Measurements from ENCODE around the gene ZBP1.

ZBP1 gene

DNA sequence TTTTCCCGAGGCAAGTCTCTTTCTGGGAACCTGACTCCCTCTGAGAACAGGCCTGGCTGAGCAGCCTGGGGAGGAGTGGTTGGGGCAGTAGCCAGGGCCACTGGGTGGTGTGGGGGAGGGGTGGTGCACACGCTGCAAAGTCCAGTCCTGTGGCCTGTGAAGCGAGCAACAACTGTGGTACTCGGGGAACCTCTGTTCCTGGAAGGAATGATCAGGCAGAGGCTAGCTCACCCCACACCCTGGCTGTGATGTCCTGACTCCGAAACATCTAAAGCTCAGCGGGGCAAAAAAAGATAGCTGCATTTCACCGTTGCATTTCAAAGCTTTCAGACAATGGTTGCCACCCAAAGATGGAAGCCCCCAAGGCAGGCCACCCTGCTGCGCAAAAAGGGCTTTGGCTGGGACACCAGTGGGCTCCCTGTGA is 33.8 kb downstream of the ZBP1 start:
- no peak for DNase-seq (ENCODE audit: low read depth, low spot score)

DNA sequence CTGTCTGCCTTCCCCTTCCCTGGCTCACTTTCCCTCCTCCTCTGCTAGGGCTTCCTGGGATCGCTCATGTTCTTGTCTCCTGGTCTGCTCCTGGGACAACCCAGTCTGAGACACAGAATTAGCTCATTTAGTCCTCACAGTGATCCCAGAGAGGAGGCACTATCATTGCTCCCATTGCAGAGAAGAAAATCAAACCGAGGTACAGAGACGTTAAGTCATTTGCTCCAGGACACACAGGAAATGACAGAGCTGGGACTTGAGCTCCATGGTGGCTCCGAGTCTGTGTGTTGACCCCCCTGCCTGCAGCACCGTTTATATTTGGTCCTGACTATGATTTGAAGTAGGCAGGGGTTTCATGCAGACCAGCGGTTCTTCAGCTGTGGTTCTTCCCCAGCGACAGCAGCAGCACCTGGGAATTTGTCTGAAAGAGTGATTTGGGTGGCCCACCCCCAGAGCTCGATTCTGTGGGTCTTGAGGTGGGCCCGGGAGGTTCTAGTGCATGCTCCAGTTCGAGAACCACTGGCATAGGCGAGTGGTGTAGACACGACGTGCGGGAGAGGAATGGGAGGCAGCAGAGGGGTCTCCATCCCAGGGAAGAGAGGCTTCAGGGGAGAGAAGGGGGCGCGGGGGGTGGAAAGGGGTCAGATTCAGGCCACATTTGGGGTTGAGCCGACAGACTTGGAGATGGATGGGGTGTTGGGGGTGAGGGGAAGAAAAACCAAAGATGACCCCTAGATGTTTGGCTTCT is 34.6 kb downstream of the ZBP1 start:
- no peak for DNase-seq (ENCODE audit: low read depth, low spot score)

DNA sequence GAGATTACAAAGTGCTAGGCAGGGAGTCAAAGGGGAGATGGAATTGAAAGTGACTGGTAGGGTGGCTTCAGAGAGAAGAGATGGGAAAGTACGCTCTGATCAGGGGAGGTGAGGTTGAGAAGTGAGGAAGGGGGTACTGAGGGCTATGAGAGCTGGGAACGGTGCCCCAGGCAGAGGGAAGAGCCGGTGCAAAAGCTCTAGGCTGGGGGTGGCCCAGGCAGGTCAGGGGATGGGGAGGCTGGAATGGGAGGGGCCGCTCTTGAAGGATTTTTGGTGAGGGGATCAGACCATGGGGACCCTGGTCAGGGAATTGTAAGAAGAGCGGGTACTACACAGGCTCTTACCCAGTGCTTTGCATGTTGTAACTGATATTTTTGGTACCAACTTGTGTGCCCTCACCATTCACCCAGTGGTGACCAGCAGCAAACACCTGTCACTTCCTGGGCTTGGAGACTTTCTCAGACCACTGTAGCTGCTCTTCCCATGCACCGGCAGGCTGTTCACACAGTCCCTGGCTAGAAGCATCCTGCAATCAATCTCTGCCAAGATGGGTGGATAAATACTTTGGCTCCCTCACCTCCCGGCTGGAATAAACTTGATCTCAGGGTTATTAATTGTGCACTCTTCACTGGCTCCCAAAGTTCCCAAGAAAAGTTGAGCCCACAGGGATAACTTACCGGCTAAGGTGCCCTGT is 35.3 kb downstream of the ZBP1 start:
- DNase-seq (ENCODE audit: low read depth, low spot score): no peak

DNA sequence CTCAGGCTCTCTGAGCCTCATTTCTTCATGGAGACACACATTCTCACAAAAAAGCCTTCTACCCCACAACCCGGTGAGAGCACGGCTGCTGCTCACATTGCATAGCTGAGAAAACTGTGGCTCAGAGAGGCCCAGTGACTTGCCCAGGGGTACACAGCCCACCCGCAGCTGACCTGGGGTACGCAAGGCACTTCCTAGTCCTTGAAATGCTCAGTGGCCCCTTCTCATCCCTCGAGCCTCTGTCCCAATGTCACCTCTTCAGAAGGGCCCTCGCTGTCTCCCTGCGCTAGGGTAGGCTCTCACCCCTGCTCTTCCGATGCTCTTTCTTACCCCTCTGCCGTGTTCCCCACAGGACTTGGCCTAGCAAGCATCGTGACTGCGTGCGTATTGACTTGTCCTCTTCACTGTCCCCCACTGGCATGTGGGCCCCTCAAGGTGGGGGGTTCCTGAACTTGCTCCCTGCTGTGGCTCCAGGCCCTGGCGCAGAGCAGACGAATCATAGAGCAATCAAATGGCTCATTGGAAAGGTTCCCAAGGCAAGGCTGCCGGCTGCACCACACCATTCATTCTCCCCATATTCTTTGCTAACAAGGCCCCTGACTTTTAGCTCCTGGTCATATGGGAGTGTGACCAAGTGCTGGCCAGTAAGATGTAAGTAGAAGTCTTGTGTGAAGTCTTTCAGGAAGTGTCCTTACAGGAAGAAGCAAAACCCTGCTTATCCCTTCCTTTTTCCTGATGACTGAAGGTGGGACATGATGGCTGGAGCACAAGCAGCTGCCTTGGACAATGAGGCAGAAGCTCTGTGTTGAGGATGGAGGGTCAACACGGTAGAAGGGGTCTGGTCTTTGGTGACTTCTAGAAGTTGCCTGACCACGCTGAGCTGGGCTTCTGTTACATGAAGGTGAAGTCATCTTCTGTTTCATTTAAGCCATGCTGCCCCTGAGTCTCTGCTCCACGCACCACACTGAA is 36.7 kb downstream of the ZBP1 start:
- no peak for DNase-seq (ENCODE audit: low read depth, low spot score)

DNA sequence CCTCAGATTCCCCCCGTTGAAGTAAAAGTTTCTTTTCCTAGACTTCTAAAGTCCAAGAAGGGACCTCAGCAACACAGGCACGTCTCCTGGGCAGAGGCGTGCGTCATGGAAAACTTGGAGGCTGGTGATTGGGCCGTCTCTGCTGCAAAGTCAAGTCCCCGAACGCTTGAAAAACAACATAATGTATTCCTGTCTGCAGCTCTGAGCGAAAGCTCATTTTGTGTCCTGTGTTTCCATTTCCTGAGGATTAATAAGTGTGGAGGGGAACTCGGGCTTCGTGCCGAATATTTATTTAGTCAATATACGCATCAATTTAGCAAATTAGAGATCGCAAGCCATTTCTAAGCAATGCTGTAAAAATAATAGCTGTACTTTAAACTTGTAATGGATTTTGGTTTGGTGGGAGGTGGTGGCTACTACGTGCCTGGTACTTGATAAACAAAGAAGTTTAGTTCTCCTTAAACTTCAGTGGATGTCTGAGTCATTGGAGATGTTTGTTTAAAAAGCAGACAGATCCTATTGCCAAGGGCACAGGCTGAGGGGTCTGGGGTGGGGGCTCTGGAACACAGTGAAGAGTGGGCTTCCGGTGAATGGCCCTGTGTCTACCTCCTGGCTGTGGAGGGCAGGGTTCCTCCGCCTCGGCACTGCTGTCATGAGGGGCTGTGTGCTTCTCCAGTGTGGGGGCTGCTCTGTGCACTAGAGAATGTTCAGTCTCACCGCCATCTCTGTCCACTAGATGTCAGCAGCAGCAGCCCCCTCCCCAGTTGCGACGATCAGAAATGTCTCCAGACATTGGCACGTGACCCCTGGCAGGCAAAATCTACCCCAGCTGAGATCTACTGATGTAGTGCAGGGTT is 37.6 kb downstream of the ZBP1 start:
- peak; percentile 15 for DNase-seq (ENCODE audit: low read depth, low spot score)

DNA sequence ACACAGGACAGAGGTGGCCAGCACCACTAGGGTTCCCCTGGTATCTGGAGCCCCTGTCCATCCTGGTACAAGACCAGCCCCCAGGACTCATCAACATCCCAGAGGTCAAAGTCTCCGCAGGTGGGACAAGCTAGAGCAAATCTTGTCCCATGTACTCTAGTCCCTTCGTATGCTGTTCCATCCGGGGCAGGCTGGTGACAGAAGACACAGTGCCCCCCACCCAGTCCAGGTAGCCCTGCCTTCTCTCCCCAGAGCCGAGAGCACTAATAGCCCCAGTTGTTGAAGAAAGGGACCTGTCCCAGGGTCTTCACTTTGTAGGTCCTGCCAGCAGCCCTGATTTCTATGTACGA is 38.2 kb downstream of the ZBP1 start:
- no peak for DNase-seq (ENCODE audit: low read depth, low spot score)

DNA sequence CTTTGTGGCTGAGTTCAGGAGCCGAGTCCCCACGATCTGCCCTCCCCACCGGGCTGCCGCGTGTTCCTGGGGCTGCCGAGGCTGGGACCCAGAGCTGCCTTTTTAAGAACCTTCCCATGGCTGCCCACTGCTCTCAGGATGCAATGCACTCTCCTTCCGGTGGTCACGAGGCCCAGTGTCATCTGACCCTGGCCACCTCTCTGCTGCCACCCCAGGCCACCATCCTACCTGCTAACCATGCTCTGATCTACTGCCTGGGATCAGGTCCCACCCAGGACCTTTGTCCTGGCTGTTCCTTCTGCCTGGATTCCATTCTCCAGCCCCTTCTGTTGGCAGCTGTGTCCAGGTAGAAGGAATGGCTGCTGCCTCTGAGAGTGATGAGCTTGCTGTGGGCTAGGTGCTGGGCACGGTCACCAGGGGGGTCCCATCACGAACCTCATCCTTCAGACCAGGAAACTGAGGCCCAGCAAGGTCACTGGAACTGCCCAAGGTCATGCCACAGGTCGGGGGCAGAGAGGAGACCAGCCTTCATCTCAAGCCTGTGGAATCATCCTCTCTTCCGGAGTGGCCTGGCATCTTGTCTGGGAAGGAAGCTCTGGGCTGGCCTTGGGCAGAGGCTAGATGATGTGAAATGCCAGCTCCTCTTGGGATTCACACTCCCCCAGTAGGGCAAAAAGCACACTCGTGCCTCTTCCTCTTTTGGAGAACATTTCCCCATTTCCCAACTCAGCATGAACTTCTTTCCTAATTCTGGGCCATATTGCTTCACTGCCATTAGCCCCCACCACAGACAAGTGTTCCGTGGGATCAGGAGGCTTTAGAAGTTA is 38.8 kb downstream of the ZBP1 start:
- no peak for DNase-seq (ENCODE audit: low read depth, low spot score)

DNA sequence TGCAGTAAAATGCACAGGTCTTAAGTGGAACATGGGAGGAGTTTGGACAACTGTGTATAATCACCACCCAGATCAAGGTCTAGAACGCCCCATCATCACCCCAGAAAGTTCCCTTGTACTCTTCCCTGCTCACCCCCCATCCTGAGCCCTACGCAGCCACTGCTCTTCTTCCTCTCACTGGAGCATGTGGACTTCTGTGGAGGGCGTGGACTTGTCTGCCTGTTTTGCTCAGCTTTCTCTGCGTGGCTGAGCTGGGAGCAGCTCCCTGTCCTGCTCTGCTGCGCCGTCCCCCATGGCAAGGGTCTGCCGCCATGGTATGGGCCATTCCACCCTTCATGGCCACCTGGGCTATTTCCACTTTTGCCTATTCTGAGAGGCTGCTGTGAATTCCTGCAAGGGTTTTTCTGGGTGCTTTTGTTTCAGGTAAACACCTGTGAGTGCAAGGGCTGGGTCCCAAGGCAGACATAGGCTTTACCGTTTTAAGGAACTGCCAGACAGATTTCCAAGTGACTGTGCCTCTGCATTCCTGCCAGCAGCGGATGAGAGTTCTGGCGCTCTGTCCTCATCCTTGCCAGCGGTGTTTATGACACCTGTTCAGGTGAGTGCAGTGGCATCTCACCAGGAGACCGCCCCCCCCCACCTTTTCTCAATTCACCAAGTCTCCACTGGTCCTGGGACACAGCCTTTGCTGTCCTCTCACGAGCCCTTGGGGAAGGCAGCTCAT is 39.6 kb downstream of the ZBP1 start:
- no peak for DNase-seq (ENCODE audit: low read depth, low spot score)

DNA sequence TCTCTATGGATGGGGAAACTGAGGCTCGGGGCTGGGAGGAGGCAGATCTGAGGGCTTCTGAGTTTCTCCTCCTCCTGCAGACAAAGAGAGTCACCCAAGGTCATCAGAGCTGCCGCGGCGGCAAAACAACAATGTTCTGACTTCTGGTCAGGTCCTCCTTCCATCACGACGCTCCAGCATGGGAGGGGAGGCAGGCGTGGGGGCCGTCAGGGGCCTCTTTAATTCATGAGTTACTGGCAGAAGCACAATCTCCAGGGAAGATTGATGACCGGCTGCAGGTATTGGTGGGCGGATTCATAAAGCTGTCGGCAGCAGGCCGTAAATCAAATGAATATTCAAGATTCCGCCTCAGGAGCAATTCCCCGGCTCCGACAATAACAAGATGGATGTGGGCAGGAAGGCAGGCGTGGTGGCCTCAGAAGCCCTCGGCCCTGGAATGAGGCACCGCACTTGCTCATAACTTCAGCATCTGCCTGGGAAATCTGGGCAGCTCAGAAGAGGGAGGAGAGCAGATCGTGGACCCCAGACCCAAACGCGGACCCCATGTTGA is 40.3 kb downstream of the ZBP1 start:
- DNase-seq (ENCODE audit: low read depth, low spot score): no peak

DNA sequence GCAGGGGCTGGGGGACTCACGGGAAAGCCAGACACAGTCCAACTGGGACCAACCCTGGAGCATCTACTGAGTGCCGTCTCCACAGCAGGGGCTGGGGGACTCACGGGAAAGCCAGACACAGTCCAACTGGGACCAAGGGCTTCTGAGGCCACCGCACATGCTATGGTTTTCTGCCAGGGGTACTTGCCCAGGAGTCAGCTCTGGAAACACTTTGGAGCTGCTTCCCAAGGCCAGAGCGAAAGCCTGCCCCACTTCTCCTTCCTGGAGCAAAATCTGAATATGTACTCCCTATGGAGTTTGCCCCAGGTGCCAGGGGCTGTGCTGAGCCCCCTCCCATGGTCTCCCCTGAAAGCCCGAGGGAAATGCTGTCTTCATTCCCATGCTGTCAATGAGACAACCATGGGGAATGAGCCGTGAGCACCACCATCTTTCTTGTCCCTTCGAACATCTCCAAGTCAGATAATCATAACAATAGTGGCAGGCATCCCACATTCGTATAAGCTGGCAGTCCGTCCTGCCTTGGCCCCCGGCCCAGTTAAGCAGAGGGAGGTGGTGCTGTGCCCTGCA is 40.8 kb downstream of the ZBP1 start:
- DNase-seq (ENCODE audit: low read depth, low spot score): no peak

DNA sequence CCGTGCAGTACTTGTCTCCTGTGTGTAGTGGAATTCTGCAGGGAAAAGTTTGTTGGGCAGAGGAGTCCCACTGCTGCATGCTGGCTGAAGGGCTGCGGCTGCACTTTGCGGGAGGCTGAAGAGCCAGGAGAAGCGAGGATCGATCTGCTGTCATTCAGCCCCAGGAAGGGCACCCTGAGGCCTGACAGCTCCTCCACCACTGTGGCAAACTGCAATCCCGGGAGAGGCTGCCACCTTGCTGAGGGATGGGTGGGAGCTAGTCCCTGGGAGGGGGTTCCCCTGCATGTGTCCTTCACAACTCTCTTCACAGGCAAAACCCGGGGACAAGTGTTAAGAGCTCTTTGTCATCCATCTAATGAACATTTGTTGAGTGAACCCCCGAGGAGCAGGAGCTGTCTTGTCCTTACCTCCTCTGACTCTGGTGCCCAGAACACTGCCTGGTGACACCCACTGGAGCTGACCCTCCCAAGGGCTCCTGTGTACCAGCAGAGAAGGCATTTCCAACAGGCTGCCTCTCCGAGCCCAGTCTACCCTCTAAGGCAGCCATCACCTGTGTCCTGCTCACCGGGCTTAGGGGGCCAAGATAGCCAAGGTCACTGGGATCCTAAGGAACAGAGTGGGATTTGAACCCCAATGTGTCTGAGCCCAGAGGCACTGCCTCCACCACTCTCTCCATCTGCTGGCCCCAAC is 41.6 kb downstream of the ZBP1 start:
- DNase-seq (ENCODE audit: low read depth, low spot score): no peak

DNA sequence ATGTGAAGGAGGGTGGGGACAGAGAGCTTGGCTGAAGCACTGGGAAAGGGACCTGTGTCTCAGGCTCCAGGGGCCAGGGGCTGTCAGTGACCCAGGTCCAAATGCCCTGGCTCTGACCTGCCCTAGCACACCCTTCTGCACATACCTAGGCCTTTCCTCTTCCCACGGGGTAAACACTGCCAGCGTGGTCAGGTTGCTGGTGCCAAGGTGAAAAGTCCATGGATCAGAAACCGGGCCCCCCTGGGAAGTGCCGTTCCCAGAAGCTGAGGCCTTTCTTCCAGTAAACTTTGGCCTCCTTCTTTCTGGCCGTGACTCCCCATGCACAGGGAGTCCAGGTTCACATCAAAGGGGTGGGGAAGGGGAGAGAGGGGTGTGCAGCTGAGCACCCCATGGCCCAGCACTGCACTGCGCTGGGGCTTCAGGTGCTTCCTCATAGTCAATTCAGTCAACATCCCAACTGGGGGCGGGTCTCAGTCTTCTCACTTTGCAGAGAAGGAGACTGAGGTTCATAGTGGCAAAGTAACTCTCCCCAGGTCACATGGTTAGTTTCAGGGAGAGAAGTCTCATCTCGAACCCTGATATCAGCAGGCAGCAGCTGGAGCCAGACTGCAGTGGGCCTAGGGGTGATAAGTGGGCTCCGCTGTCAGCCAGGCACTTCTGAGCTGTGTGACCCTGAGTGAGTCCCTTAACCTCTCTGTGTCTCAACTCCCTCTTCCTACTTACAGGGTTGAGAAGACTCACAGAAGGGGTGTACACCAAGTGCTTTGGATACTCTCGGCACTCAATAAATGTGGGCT is 42.3 kb downstream of the ZBP1 start:
- no peak for DNase-seq (ENCODE audit: low read depth, low spot score)

DNA sequence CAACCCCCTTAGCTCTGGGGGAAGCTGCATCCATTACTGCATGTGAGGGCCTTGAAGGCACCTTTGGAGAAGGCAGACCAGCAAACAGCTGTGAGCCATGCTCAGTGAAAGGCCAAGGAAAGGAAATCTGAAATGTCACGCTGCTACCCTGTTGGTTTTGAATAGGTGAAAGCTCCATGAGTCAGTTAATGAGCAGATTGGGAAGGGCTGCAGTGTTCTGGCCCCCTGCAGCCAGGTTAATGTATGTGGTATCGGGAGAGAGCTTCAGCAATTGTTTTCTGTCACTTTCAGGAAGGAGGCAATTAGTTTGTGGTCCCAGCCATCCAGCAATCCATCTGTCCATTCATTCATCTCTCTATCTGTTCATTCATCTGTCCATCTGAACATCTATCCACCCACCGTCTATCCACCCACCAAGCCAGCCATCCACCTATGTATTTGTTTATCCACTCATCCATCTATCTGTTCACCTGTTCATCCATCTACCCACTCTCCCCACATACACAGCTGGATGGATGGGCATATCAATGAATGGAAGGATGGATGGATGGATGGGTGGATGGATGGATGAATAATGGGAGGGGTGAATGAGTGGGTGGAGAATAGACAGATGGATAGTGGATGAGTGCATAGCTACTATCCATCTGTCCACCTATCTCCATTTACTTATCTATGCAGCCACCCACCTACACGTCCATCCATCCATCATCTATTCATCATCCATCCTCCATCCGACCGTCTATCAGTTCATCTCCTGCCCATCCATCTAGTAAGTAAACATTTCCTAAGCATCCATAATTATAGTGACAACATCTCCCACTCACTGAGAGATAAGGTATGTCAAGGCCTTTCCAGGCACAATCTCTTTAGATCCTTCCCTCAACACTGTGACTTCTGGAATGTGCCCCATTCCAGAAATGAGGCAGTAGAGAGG is 43.3 kb downstream of the ZBP1 start:
- DNase-seq (ENCODE audit: low read depth, low spot score): no peak

DNA sequence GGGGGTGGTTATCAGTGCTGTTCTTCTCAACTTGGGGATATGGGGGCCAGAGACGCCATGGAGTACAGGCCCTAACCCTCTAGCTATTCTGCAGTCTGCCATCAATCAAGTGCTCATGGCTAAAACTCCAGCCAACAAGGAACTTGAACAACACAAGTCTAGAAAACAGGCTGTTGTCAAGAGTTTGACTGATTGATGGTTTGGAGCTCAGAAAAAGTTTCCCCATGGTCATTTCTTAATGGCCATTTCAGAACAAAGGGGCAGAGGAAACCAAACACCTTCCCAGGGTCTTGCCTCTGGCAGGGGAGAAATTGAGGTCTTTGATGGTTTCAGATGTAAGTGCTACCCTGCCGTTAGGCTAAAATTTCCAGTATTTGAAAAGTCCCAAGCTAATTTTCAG is 44.2 kb downstream of the ZBP1 start:
- no peak for DNase-seq (ENCODE audit: low read depth, low spot score)

DNA sequence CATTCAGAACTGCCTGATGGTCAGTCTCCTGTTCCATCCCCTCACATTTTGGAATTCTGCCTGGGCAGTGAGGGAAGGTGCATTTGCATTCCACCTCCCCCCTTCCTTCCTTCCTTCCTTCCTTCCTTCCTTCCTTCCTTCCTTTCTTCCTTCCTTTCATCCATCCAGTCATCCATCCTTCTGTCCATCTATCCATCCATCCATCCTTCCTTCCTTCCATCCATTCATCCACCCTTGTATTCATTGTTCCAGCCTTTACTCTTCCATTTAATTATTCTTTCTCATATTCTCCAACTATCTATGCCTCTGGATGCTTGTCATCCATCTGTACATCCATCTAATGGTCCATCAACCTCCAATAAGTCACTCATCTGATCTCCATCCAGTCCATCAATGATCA is 45.3 kb downstream of the ZBP1 start:
- DNase-seq (ENCODE audit: low read depth, low spot score): no peak

DNA sequence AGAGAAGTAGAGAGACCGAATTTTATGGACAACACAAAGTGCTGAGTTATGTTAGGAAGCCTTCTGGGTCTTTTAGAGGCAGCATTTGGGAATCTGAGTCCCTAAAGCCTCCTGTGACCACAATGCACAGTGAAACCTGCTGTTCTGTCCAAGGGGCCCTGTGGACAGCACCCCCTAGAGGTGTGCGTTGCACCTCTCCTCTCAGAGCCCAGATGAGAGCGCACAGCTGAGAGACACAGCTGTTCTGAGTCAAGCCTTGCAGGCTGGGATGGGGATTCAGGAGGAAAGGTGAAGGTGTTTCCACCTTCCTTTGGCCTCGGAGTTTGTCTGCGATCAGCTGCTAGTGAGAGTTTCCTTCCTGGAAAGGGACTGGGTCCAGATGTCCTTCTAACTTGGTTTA is 46.3 kb downstream of the ZBP1 start:
- peak; percentile 28 for DNase-seq (ENCODE audit: low read depth, low spot score)

DNA sequence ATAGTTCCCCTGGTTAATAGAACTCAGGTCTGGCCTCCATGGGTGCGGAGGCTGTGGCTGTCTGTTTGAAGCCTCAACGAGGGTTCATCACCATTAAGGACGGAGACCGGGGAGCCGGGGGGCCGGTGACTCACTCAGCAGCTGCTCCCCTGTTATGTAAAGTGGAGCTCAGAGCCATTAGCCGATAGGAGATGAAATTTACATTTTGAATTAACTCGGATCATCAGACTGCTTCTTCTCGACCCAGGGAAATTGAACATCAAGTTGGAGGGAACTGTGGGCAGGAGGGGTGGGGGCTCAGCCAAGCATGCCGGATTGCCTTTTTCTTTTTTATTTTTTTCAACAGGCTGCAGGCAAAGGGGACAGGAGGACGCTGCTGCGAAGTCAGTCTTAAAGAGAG is 47.0 kb downstream of the ZBP1 start:
- no peak for DNase-seq (ENCODE audit: low read depth, low spot score)

All from iPS DF 19.7 (cell line).